Measurements from ENCODE around the gene BAIAP3. TPM values are rescaled to one million over a fixed set of nuclear protein-coding genes. Genes with fewer than 3 reads are reported as not detected.

BAIAP3 gene
- total RNA-seq, 3 donors from 2014 or later, result 5.6 to 14.6 (median 5.7) TPM

DNA sequence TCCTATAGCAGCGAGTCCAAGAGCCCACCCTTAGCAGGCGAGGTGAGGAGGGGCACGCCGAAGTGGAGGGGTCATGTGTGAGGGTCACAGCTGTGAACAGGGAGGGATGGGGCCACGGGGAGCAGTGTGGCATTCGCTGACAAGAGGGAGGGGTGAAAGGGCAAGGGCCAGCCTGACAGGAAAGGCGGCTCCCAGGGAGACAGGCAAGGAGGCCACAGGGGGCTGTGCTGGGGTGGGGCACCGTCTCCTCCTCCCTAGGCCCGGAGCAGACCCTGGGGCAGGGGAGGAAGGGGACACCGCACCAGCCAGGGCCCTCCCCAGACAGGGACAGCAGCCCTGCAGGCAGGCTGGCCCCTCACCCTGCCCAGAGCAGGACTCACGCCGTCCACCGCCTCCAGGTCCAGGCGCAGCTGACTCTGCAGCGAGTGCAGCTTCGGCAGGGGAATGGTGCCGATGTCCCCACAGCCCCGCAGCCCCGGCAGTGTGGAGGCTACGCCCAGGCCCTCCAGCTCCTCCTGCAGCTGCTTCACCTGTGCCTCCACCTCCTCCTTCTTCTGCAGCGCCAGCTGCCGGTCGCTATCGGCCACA lies 33.4 kb downstream of the BAIAP3 start:
- Histone ChIP-seq H3K9me3 (no peaks in the 10 kb centered on the region), H3K4me3 (no peak overlapping the region), H3K4me1 (ENCODE audit: low read depth) (no peaks in the 10 kb centered on the region), H3K36me3 (ENCODE audit: low read depth) (peaks cover 5% of the 10 kb centered on the region)
- ATAC-seq (no peak), DNase-seq (no peak)
- intact Hi-C loops (cut with DNase I, micrococcal nuclease), result no loop called here
- TF ChIP-seq, protein P1, sequence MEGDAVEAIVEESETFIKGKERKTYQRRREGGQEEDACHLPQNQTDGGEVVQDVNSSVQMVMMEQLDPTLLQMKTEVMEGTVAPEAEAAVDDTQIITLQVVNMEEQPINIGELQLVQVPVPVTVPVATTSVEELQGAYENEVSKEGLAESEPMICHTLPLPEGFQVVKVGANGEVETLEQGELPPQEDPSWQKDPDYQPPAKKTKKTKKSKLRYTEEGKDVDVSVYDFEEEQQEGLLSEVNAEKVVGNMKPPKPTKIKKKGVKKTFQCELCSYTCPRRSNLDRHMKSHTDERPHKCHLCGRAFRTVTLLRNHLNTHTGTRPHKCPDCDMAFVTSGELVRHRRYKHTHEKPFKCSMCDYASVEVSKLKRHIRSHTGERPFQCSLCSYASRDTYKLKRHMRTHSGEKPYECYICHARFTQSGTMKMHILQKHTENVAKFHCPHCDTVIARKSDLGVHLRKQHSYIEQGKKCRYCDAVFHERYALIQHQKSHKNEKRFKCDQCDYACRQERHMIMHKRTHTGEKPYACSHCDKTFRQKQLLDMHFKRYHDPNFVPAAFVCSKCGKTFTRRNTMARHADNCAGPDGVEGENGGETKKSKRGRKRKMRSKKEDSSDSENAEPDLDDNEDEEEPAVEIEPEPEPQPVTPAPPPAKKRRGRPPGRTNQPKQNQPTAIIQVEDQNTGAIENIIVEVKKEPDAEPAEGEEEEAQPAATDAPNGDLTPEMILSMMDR (IDR thresholded peaks at IDR 0.05), result no peak

DNA sequence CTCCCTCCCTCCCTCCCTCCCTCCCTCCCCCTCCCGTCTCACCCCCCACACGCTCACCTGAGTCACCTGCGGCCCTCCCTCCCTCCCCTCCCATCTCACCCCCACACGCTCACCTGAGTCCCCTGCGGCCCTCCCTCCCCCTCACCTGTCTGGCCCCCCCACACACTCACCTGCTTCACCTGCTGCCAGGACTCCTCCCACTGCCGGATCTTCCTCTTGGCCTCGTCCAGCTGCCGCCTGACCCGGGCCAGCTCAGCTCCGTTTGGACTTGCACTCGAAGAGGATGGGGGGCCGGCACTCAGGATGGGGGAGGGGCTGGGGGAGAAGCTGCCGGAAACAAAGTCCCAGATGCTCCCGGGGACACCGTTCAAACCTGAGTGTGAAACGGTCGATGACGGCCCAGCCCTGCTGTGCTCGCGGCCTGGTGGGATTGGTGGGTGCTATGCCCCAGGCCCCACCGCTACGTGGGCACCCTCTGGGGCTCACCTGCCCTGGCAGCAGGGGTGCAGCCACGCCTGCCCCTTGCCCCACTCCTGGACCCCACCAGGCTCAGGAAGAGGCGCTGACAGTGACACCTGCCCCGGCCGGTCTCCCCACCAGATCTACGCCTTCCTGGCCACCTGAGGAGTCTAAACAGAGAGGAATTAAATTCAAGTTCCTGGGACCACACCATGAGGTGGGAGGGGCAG lies 34.2 kb downstream of the BAIAP3 start:
- Histone ChIP-seq H3K4me1 (ENCODE audit: low read depth) (no peaks in the 10 kb centered on the region), H3K9me3 (no peaks in the 10 kb centered on the region), H3K4me3 (no peak overlapping the region), H3K36me3 (ENCODE audit: low read depth) (peaks cover 5% of the 10 kb centered on the region)
- TF ChIP-seq, protein P1 (IDR thresholded peaks at IDR 0.05), result no peak
- ATAC-seq (no peak), DNase-seq (no peak)
- intact Hi-C loops (cut with DNase I, micrococcal nuclease), result no loop called here

DNA sequence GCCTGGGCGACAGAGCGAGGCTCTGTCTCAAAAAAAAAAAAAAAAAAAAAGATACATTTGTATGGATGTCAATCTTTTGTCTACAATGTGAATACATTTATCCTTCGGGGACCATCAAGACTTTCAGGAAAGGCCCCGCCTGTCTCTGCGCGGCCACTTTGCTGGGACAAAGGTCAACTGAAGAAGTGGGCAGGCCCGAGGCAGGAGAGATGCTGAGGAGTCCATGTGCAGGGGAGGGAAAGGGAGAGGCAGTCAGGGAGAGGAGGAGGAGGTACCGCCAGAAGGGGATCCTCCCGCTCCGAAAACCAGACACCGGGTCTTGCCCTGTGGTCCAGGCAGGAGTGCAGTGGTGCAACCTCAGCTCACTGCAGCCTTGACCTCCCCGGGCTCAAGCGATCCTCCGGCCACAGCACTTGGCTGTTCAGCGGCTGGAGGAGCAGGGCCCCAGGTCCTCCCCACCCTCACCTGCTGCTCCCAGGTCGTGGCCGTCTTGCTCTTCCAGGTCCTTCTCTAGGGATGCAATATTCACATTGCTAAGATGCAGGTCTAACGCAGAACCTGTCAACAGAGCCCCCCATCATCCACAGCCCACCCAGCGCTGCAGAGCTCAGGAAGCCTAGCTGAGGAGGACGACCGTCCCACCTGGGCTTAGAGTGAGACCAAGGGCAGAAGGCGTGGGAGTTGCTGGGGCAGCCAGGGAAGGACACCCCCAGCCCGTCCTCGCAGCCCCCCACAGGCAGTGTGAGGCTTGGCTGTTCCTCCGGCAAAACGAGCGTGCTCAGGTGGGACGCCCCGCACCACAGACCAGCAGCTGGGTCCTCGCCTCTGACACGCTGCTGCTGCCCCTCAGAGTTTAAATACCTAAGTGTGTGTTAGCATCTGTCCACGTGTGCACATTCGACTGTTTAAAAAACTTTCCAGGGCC lies 37.9 kb downstream of the BAIAP3 start:
- no peaks in the 10 kb centered on the region for H3K4me1 ChIP-seq (ENCODE audit: low read depth)
- peaks cover 5% of the 10 kb centered on the region for H3K36me3 ChIP-seq (ENCODE audit: low read depth)
- no peak overlapping the region for H3K4me3 ChIP-seq
- intact Hi-C loops (cut with DNase I, micrococcal nuclease), result no loop called here
- no peak for DNase-seq
- H3K9me3 ChIP-seq, result no peaks in the 10 kb centered on the region
- TF ChIP-seq, protein P1 (IDR thresholded peaks at IDR 0.05), result no peak
- no peak for ATAC-seq

DNA sequence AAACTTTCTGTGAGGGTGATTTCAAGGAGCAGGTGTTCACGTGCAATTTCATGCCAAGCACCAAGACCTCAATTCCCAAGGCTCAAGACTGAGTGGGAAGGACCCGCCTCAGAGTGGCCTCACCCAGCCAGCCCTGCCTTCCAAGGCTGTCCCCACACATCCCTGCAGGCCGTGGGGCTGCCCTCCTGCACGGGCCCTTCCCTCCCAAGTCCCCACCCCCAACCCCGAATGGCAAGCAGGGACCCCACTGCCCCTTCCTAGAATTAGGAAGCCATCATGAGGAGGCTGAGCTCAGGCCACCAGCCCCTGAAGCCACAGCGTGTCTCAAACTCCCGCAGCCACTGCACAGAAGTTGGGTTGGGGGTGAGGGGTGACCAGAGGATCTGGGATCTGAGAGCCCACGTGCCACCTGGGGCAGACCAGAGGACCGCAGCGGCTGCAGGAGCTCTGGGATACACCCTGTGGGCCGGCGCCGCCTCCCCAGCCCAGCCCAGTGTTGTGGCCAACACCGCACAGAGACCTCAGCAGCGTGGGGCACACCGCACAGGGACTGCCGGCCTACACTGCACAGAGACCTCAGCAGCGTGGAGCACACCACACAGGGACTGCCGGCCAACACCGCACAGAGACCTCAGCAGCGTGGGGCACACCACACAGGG lies 39.0 kb downstream of the BAIAP3 start:
- H3K9me3 ChIP-seq, result no peaks in the 10 kb centered on the region
- intact Hi-C loops (cut with DNase I, micrococcal nuclease), result no loop called here
- H3K36me3 ChIP-seq (ENCODE audit: low read depth), result no peaks in the 10 kb centered on the region

More for the DNA sequence above, 39.0 kb downstream of the BAIAP3 start:
- TF ChIP-seq, protein P1 (IDR thresholded peaks at IDR 0.05), result no peak
- ATAC-seq (no peak), DNase-seq (no peak)
- Histone ChIP-seq H3K4me1 (ENCODE audit: low read depth) (no peaks in the 10 kb centered on the region), H3K4me3 (no peak overlapping the region)
